Measurements from ENCODE around the gene PSMA7.

Gene PSMA7

DNA sequence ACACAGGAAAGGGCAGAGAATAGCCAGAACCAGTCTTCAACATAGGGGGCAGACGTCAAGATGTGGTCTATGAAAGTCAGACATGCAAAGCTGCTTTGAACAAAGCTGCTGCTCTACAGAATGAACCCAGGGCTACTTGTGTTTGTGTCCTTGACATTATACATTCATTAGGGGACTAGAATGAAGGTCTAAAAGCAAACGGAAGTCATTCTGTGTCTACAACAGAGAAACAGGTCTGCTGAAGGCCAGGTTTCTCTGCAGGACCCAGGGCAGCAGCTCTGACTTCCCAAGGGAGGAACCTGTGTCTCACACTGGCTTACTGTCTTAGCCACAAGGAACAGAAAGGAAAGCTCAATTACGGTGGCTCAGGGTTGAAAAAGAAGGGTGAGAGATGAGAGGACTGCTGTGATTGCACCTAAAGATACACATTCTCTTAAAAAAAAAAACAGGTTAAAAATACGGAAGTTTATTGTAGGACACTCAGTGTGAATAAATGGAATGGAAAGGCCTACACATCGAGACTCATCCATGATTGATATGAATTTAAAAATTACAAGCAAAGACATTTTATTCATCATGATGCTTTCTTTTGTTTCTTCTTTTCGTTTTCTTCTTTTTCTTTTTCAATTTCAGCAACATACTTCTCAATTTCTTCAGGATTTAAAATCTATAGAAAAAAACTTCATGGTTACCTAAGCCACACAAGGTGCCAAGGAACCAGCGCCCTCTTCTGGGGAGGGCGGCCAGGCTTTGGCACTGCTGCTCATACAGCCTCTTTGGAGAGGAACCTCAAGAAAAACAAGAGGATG lies 6.7 kb downstream of the PSMA7 start:
- DNase-seq (ENCODE audit: low spot score): peak; percentile 70

DNA sequence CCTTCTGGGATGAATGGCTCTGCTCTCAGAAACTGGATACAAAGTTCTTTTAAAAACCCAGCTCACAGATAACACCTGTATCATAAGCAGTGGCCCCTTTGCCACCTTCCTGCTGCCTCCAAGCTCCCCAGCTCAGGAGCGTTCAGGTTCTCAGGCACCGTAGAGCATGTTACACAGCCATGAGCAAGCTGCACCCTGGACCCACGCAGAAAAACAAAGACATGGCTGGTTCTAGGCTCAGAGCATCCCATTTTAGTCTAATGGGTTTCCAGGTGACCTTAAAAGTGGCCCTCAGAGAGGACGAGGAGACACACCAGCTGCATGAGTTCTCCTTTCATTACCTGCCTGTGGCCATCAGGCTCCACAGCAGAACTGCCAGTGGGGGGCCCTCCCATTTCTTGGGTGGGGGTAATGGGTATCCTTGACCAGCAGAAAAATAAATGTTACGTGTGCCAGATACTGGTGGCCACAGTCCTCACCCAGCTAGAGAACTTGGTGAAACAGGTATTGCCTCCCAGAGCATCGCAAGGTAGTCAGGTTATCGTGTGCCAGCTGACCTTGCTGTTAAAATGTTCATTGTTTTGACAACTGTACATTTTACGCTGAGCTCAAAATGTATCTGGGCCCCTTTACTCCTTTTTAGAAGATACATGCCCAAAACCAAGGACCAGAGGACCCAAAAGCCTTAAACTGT lies 7.5 kb downstream of the PSMA7 start:
- no peak for DNase-seq (ENCODE audit: low spot score)

DNA sequence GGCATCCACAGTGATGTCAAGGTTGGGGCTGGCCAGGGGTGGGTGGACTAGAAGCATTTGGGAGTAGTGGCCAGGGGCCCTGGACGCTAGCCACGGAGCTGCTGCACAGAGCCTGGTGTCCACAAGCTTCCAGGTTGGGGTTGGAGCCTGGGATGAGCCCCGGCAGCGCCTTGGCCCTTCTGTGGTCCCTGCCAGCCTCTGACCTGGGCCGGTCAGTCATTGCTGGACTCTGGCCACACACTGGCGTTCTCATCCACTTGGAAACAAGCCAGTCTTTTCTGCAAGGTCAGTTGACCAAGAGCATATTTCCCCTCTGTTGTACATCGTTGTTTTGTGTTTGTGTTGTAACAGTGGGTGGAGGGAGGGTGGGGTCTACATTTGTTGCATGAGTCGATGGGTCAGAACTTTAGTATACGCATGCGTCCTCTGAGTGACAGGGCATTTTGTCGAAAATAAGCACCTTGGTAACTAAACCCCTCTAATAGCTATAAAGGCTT lies 8.4 kb downstream of the PSMA7 start:
- no peak for DNase-seq (ENCODE audit: low spot score)

DNA sequence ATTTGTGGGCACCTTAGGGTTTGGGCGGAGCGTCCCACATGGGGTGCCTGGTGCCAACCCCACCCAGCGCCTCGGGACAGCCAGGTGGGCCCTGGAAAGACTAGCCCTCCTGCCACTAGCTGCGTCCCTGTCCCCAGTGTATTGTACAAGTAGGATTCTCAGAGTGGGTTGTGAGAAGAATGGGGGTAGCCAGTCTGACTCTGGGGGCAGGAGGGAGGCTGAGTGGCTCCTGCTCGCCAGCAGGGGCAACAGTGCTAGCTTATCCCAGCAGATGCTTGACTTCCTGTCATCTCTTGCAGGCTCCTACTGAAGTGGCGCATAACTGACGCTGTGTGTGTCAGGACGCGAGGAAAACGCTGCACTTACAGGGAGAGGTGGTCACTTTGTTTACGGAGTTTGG lies 9.3 kb downstream of the PSMA7 start:
- DNase-seq (ENCODE audit: low spot score): no peak

DNA sequence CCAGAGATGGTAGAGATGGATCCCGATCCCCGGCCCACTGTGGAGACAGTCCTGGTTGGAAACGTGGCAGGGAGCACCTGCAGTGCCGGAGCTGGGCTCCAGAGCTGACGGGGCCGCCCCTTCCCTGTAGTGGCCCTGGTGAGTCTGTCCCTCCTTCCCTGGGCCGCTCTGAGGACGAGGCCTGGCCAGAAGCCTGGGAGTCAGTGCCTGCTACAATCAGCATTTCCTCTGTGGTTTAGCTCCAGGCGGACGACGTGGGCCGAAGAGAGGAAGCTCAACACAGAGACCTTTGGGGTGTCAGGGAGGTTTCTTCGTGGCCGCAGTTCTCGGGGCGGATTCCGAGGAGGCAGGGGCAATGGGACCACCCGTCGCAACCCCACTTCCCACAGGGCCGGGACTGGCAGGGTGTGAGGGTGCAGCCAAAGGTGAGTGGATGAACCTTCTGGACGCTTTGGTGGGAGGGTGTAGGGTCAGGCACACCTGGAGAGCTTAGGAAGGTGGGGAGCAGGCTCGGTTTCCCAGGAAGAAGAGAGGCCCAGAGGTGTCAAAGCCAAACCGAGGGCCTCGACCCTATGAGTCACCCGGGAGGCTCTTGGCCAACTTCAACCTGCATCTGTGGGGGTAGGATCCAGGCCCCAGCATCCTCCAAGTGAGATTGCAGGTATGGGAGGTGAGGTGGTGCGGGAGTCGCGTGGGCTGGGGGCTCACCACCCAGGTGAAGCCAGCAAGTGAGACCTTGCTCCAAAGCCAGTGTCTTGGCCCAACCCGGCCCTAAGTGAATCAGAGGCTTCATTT lies 9.9 kb downstream of the PSMA7 start:
- DNase-seq (ENCODE audit: low spot score): no peak

DNA sequence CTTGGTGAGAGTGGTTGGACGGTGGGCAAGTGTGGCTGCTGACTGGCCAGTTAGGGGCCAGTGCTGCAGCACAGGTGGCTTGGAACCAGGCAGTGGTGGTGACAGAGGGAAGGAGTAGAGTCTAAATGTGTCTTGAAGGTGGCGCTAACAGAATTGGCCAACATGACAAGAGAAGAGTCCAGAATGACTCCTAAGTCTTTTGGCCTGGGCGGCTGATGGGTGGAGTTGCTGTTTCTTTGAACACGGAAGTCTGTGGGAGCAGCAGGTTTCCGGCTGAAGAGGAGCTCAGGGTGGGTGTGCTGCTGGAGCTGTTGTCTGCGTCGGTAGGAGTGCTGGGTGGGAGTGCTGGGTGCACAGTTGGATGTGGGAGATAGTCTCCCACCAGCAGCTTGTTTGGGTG lies 10.8 kb downstream of the PSMA7 start:
- no peak for DNase-seq (ENCODE audit: low spot score)

DNA sequence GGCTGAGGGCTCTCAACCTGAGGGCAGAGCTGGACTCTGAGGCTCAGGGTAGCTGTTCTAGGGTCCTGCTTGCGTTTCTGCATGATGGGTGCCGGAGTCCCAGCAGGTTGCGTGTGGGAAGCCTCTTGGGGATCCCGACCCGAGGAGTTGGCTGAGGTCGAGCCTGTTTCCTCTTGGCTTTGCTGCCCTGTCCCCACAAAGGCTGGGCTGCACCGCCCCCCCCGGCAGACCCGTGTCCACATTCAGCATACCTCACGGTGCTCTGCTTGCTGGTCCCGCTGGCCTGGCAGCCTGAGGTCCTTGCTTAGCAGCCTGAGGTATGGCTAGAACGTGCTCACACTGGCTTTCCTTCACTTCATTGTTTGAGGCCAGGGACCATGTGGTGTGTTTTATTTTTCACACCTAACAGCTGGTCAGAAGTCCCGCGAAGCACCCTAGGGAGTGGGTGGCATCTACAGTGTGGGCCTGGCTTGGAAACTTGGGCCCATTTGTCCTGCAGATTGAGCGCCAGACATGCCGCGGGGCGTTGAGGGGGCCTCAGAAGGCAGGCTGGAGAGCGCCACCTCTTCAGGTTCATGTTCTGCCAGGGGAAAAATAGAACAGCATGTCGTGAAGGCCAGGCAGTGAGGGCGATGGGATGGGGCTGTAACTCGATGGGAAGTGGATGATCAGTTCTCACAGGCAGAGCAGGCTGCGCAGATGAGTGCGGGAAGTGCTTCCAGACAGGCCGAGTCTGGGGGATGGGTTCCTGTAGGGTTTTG lies 11.5 kb downstream of the PSMA7 start:
- DNase-seq (ENCODE audit: low spot score): no peak

DNA sequence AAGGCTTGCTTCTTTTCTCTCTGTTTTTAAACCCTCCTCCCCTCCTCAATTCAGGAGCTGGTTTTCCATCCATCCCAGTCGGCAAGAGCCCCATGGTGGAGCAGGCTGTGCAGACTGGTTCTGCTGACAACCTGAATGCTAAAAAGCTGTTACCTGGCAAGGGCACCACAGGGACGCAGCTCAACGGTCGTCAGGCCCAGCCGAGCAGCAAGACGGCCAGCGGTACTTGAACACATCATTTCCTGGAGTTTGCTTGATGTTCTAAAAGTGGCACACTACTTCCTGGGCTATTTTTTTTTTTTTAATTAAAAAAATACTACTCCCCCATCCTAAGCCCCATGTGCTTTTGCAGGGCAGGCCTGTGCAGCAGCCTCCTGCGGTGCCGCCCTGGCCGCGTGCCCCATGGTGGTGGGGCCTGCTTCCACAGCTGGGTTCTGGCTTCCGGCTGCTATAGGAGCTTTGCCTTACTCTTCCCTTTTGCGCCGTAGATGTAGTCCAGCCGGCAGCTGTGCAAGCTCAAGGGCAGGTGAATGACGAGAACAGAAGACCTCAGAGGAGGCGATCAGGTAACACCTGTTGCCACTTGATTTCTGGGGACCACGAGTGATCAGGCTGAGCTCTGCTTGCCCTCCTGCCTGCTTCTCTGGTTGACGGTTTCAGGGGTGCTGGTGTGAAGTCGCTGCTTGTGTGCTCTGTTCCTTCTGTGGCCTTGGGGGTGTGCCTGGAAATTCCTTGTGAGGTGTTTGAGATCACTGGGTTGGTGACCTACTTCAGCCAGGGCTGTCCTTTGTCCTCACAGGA lies 13.3 kb downstream of the PSMA7 start:
- no peak for DNase-seq (ENCODE audit: low spot score)

DNA sequence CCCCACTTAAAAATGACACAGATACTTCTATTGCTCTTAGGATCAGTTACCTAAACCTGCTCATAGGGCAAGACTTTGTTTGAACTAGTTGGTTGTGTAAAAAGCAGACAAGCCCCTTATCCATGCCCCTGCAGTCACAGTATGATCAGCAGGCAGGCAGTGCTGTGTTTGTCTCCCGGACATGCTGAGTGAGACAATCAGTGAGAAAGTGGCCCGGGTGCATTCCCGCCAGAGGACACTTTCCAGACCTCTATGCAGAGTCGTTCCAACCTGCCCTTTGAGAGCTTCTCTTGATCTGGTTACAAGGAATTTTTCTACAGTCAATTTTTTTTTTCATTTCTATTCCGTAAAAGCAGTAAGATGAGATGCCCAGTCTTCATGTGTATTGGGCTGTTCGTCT lies 14.7 kb downstream of the PSMA7 start:
- DNase-seq (ENCODE audit: low spot score): no peak

DNA sequence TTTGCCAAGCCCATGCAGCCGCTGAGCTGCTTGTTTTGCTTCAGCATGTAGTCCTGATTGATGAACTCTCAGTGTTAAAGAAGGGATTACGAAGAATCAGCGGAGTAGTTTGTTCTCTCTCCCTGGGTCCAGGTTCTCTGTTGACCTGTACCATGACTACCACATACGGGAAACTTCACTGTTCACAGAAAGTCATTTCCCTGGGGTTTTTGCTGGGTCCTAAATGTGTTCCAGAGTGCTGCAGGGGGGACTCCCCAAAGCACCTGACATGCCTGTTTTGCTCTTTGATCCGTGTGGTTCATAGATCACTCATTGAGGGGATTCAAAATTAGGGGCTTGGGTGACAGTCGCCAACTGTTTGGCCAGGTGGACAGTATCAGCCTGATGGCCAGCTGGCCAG lies 15.4 kb downstream of the PSMA7 start:
- DNase-seq (ENCODE audit: low spot score): no peak

DNA sequence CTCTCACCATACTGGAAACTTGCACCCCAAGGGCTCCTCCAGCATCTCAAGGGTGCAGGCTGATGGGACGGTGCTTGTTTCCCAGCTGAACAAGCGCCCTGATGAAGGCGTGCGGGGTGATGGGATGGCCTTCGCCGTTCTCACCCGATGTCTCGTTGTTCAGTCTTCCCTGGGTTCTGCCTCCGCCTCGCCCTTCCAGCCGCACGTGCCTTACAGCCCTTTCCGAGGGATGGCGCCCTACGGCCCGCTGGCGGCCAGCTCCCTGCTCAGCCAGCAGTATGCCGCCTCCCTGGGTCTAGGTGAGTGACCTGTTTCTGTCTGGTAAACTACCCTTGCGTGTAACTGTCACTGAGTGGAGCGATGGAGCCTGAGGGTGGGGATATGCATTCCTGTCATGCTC lies 17.1 kb downstream of the PSMA7 start:
- no peak for DNase-seq (ENCODE audit: low spot score)

DNA sequence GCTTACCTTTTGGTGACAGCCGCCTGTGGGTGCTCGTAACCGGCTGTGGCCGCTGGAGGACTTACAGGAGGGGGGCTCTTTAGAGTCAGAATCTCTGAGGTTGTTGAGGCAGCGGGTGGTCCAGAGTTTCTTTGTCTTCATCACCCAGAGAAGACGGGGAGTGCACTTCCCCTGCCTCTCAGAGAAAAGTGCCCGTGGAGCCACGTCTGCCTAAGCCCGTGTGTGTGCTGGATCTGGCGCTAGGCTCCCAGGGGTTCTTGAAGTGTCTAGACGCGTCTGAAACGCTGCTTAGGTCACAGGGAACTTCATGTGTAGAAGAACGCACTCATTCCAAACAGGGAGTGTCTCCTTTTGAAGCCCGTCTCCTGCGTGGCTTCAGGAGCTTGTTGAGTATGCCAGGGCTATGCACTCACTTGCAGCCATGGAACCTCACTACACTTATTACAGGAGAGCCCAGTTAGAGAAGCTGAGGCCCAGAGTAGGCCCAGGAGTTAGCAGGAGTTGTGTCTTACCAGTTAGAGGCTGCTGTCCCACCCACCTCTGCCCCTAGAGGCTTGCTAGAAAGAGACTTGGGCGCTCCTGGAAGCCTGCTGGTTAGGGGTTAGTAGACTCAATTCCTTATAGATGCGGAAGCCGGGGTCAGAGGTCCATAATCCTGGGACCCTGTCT lies 19.6 kb downstream of the PSMA7 start:
- DNase-seq (ENCODE audit: low spot score): peak; percentile 30

DNA sequence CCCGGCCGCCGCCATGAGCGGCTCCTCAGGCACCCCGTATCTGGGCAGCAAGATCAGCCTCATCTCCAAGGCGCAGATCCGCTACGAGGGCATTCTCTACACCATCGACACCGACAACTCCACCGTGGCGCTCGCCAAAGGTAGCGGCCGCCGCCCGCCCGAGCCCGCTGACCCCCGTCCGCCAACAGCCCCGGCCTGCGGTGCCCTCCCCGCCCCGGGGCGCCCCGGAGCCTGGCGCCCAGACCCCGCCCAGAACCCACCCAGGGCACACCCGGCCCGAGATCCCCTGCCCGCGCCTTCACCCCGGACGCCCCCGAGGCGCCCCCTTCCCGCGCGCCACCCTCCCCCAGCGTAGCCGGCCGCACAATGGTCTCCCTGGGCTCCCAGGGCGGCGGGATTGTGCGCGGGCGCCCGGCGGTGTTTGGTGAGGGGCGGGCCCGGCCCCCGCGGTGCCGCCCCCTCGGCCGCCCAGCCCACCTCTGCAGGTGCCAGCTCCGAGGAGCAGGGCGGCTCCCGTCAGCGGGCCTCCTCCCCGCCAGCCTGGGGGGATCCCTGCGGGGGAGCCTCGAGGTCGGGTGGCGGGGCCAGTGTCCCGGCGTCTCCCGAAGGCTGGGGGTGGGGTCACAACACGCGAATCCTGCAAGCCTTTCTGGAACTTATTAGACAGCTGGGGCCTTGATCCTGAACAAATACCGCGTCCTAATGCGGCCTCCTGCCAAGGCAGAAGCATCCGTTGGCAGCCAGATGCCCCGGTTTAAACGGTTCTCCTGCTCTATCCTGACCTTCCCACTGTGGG lies 20.3 kb downstream of the PSMA7 start:
- peak; percentile 56 for DNase-seq (ENCODE audit: low spot score)

DNA sequence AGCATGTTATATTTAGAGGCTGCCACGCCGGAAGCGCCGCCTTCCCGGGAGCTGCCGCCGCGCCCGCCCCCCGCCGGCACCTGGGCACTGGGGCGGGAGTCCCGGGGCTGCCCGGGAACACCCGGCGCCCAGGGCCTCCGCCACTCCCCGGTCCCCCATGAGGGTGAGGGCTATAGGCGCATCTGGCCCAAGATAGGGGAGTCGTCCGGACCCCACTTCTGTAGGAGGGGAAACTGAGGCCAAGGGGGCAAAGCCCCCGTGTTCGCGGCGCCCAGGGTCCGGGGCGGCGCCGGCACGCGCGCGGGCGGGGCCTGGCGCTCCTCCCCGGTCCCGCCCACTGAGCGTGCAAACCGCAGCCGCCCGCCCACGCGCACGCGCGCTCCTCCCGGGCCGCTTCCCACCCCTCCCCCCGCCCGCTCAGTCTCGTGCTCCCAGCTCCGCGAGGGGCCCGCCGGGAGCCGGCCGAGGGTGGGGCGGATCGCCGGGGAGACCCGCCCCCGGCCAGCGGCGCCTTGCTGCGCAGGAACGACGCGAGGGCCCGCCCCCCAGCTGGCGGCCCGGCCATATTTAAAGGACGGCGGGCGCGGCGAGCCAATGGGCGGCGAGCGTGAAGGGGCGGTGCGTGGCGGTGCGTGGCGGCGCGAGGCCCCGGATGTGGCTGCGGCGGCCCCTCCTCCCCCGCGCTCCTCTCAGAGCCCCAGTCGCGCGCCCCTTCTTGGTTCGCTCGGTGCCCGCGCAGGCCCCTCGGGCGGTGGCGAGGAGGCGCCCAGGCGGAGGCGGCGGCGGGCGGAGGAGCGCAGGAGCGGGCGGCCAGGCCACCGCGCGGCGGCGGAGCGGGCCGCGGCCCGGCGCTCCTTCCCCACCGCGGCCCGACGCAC lies 21.2 kb downstream of the PSMA7 start, which contains the start of gene LSM14B:
Gene LSM14B (plus strand): TSS at position 700 of the 878 bp plus-strand sequence. CDS start 192 bp downstream, outside the sequence.
- peak; percentile 100 for DNase-seq (ENCODE audit: low spot score)

DNA sequence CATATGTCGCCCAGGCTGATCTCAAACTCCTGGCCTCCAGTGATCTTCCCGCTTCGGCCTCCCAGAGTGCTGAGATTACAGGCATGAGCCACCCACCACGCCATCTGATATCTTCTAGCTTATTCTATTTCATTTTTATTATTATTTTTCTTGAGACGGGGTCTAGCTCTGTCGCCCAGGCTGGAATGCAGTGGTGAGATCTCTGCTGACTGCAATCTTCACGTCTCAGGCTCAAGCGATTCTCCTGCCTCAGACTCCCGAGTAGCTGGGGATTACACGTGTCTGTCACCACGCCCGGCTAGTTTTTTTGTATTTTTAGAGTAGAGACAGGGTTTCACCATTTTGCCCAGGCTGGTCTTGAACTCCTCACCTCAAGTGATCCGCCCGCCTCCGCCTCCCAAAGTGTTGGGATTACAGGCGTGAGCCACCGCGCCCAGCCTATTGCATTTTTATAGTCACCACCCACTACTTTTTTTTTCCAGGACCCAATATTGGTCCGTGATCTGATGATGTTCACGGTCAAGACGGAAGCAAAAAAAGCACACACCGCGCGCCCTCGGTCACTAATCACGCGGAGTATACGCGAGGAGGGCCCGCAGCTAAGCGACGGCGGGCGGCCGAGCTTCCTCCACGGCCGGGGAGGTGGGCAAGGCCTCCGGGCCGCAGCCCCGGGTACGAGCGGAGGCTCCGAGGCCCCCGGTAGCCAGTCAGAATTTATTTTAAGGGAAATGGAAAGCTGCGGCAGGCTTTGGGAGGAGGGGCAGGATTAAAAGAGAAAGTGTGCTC lies 22.0 kb downstream of the PSMA7 start:
- no peak for DNase-seq (ENCODE audit: low spot score)

DNA sequence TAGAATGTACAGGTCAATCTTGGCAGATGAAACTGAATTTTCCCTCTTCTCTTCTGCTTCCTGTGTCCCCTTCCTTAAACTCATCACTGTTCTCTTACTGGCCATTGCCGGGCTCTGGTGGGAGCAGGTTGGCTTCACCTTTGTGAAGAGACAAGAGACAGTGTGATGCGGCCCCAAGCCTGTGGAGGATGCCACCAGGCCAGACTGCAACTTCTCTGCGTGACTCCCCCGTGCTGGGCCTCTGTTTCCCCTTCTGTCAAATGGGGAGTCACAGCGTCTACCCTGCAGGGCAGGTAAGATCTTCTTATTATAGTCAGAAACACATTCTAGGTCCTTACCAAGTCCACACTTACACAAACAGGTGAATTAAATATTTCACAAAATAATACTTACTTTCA lies 22.8 kb downstream of the PSMA7 start:
- DNase-seq (ENCODE audit: low spot score): no peak

DNA sequence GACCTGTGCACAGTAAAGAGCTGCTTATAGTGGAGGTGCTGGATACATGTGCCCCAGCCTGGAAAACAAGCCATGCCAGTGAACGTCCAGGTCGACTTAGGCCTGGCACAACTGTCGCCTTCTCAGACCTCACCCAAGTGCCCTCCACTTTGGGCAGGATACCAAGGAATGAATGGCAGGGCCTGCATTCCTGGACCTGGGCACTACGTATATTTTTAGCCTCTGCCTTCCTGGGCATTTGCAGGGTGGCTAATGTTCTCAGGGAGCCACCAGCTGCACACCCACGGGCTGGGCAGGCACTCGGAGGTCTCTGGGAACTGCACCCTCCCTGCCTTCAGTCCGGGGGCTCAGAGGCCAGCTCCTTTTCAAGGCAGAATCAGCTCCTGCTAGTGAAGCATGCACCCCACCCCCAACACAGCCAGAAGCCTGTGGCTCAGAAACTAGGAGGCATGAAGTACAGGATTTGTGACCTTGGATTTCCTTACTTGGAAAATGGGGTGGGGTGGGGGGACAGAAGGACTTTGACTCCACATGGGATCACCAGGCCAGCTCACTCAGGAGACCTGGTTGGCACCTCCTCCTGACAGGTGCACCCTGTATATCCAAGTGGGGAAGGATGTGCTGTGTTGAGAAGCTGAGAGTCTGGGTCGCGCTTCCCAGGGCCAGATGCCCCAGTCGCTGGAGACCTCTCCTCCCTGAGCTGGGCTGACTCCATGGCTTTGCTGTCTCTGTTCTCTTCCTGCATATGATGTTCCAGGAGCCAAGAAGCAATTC lies 23.4 kb downstream of the PSMA7 start:
- no peak for DNase-seq (ENCODE audit: low spot score)
